Lower lobe of right lung (tissue), 2 donors: ENCODE measurements around the gene CFAP54. TPM values are rescaled to one million over a fixed set of nuclear protein-coding genes. Genes with fewer than 3 reads are reported as not detected.

Experiments used
- ATAC-seq, 2 donors: fragments of 200-7000 bp; cut with Tn5 transposase; one replicate each; pipeline ENCODE4 v1.9.1; 2020 to 2022; ENCODE audit warnings: mild to moderate bottlenecking in 2 of 2, moderate library complexity in 2 of 2
- DNase-seq: peaks from one replicate; pipeline ENCODE4 v3.0.0-alpha.2; 2020
- H3K27ac ChIP-seq: fragments of 200-600 bp; one replicate; pipeline ENCODE4 v1.8.0; 2022
- H3K27me3 ChIP-seq: fragments of 200-600 bp; one replicate; pipeline ENCODE4 v1.8.0; 2022; ENCODE audit warnings: low read depth
- H3K36me3 ChIP-seq: fragments of 200-600 bp; one replicate; pipeline ENCODE4 v1.8.0; 2022; ENCODE audit warnings: mild to moderate bottlenecking
- H3K4me1 ChIP-seq: fragments of 200-600 bp; one replicate; pipeline ENCODE4 v1.8.0; 2022
- H3K4me3 ChIP-seq: fragments of 200-600 bp; one replicate; pipeline ENCODE4 v1.8.0; 2022; ENCODE audit warnings: mild to moderate bottlenecking
- H3K9me3 ChIP-seq: fragments of 200-600 bp; one replicate; pipeline ENCODE4 v1.8.0; 2022
- intact Hi-C: fragments of 100-400 bp; cut with DNase I; formaldehyde crosslinking; loops from one replicate; pipeline ENCODE4 v1.11.0; 2022
- total RNA-seq: library from RNA; stranded (reverse); fragmentation: NEBNext Ultra II Directional; extraction: Animal tissue kit (Norgen Biotek cat#: 25700); gene quantifications from one replicate; pipeline ENCODE4 v1.2.1, GENCODE V29; 2021
- TF ChIP-seq, protein P1 (sequence below): fragments of 200-600 bp; IDR thresholded peaks from one replicate; pipeline ENCODE4 v1.8.0; 2022; ENCODE audit warnings: antibody characterized with exemption, mild to moderate bottlenecking
- donor health status: DM: no; HTN: yes; CAD: no; lungs with severe emphysema.

The CFAP54 gene
- total RNA-seq, 1 donor from 2014 or later, result 7.9 TPM

DNA sequence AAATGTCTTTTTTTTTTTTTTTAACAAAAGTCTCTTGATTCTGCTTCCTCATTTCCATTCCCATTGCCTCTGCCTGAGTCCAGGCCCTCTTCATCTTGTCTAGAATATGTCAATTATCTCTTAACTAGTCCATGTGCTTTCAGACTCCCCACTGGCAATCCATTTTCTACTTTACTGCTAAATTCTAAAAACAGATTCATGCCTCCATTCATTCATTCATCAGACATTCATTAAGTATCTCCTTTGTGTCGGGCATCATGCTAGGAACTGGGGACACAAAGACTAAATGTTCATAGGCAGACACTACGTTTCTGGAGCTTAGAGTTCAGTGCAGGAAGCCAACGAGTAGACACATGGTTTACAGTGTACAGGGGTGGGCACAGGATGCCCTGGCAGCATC lies 408.0 kb downstream of the CFAP54 start:
- H3K4me3 ChIP-seq, result no peak overlapping the region
- H3K27me3 ChIP-seq, result no peaks in the 10 kb centered on the region
- ATAC-seq (no peak), DNase-seq (no peak)
- intact Hi-C loops, result no loop called here
- H3K36me3 ChIP-seq, result no peaks in the 10 kb centered on the region
- no peaks in the 10 kb centered on the region for H3K4me1 ChIP-seq
- TF ChIP-seq, protein P1, sequence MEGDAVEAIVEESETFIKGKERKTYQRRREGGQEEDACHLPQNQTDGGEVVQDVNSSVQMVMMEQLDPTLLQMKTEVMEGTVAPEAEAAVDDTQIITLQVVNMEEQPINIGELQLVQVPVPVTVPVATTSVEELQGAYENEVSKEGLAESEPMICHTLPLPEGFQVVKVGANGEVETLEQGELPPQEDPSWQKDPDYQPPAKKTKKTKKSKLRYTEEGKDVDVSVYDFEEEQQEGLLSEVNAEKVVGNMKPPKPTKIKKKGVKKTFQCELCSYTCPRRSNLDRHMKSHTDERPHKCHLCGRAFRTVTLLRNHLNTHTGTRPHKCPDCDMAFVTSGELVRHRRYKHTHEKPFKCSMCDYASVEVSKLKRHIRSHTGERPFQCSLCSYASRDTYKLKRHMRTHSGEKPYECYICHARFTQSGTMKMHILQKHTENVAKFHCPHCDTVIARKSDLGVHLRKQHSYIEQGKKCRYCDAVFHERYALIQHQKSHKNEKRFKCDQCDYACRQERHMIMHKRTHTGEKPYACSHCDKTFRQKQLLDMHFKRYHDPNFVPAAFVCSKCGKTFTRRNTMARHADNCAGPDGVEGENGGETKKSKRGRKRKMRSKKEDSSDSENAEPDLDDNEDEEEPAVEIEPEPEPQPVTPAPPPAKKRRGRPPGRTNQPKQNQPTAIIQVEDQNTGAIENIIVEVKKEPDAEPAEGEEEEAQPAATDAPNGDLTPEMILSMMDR, result no peak
- no peaks in the 10 kb centered on the region for H3K9me3 ChIP-seq
- H3K27ac ChIP-seq, result no peak overlapping the region

DNA sequence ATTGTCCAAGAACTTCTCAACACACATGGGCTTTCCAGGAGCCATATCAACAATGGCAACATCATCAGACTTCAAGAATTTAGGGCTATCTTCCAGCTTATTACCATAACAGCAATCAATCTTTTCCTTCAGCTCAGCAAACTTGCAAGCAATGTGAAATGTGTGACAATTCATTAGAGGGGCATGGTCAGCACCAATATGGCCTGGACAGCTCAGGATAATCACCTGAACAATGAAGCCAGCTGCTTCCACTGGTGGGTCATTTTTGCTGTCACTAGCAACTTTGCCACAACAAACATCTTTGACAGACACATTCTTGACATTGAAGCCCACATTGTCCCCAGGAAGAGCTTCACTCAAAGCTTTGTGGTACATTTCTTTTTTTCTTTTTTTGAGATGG lies 411.8 kb downstream of the CFAP54 start:
- Histone ChIP-seq H3K27me3 (no peaks in the 10 kb centered on the region), H3K36me3 (no peaks in the 10 kb centered on the region), H3K9me3 (no peaks in the 10 kb centered on the region), H3K4me1 (no peaks in the 10 kb centered on the region), H3K27ac (no peak overlapping the region), H3K4me3 (no peak overlapping the region)
- ATAC-seq (no peak), DNase-seq (no peak)
- TF ChIP-seq, protein P1, result no peak
- intact Hi-C loops, result no loop called here

DNA sequence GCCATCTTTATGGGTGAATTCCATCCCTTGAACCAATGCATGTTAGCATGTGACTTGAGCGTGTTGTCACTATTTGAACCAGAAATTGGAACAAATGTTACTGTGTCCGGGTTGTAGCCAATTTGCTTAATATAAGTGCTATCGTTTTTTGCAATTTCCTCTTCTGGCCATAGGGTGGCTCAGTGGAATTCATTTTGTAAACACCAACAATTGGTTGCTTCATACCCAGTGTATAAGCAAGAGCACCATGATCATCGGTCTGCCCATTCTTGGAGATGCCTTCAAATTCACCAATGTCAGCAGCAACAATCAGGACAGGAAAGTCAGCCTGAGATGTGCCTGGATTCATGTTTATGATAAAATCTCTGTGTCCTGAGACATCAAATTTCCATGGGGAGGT lies 412.7 kb downstream of the CFAP54 start:
- Histone ChIP-seq H3K27me3 (no peaks in the 10 kb centered on the region), H3K9me3 (no peaks in the 10 kb centered on the region), H3K4me1 (no peaks in the 10 kb centered on the region), H3K36me3 (no peaks in the 10 kb centered on the region), H3K27ac (no peak overlapping the region), H3K4me3 (no peak overlapping the region)
- intact Hi-C loops, result no loop called here
- ATAC-seq (no peak), DNase-seq (no peak)
- TF ChIP-seq, protein P1, result no peak

GRCh38 chr12:96906498-96906848 lies 417.1 kb downstream of the CFAP54 start:
- Histone ChIP-seq H3K36me3 (no peaks in the 10 kb centered on the region), H3K9me3 (no peaks in the 10 kb centered on the region), H3K27me3 (no peaks in the 10 kb centered on the region), H3K27ac (peak overlapping the region; percentile 94), H3K4me3 (peak overlapping the region; percentile 95), H3K4me1 (peaks cover 9% of the 10 kb centered on the region)
- intact Hi-C loops, result no loop called here
- no peak for ATAC-seq
- TF ChIP-seq, protein P1, result no peak
- no peak for DNase-seq

GRCh38 chr12:96906849-96907670 lies 417.7 kb downstream of the CFAP54 start, which contains the start of gene NEDD1:
TSS of gene NEDD1 (plus strand) at chr12:96907257. CDS start at chr12:96909760, 2,503 bp downstream.
- intact Hi-C loops, result no loop called here

More at GRCh38 chr12:96906849-96907670, 417.7 kb downstream of the CFAP54 start, which contains the start of gene NEDD1:
- H3K36me3 ChIP-seq, result no peaks in the 10 kb centered on the region
- peaks cover 9% of the 10 kb centered on the region for H3K4me1 ChIP-seq
- ATAC-seq (peak; percentile 97 to 99), DNase-seq (peak; percentile 93)
- no peaks in the 10 kb centered on the region for H3K27me3 ChIP-seq
- H3K27ac ChIP-seq, result peak within 1 kb of the TSS; percentile 94
- TF ChIP-seq, protein P1, result no peak
- peak within 1 kb of the TSS; percentile 95 for H3K4me3 ChIP-seq
- H3K9me3 ChIP-seq, result no peaks in the 10 kb centered on the region
